SK-N-SH treated with all-trans-retinoic acid at 6 μM for 48 hours (cell line): Measurements from ENCODE around the gene GLRX3.

Source experiments
- ATAC-seq: fragments of 200-7000 bp; cut with Tn5 transposase; 3 replicates; pipeline ENCODE4 v1.9.1; 2020; ENCODE audit warnings: mild to moderate bottlenecking, moderate library complexity
- BACH2 ChIP-seq: fragments of 250-450 bp; sonication (Bioruptor Pico); IDR thresholded peaks from 2 replicates; pipeline ENCODE4 v1.9.0; 2021; ENCODE audit warnings: mild to moderate bottlenecking, borderline replicate concordance
- CREB5 ChIP-seq: fragments of 250-450 bp; sonication (Bioruptor Pico); IDR thresholded peaks from 2 replicates; pipeline ENCODE4 v1.5.1; 2020; ENCODE audit warnings: low read depth, mild to moderate bottlenecking, moderate library complexity
- CSDC2 ChIP-seq: fragments of 250-450 bp; sonication (Bioruptor Pico); IDR thresholded peaks from 2 replicates; pipeline ENCODE4 v1.5.0; 2020; ENCODE audit warnings: mild to moderate bottlenecking, moderate library complexity
- CSRNP3 ChIP-seq: fragments of 250-450 bp; sonication (Bioruptor Pico); IDR thresholded peaks from 2 replicates; pipeline ENCODE4 v1.5.1; 2021; ENCODE audit warnings: mild to moderate bottlenecking, moderate library complexity
- ESRRG ChIP-seq: fragments of 250-450 bp; sonication (Bioruptor Pico); IDR thresholded peaks from 2 replicates; pipeline ENCODE4 v1.6.1; 2021; ENCODE audit warnings: mild to moderate bottlenecking
- ISL1 ChIP-seq: fragments of 250-450 bp; sonication (Bioruptor Pico); IDR thresholded peaks from 2 replicates; pipeline ENCODE4 v2.1.2; 2022; ENCODE audit warnings: mild to moderate bottlenecking, moderate library complexity
- OSR1 ChIP-seq: fragments of 250-450 bp; sonication (Bioruptor Pico); IDR thresholded peaks from 2 replicates; pipeline ENCODE4 v1.8.0; 2022; ENCODE audit warnings: moderate library complexity, mild to moderate bottlenecking, inconsistent platforms
- PATZ1 ChIP-seq: fragments of 250-450 bp; sonication (Bioruptor Pico); IDR thresholded peaks from 2 replicates; pipeline ENCODE4 v1.8.0; 2020; ENCODE audit warnings: mild to moderate bottlenecking, moderate library complexity, borderline replicate concordance
- PPARA ChIP-seq: fragments of 250-450 bp; sonication (Bioruptor Pico); IDR thresholded peaks from 2 replicates; pipeline ENCODE4 v1.5.0; 2020; ENCODE audit warnings: mild to moderate bottlenecking, borderline replicate concordance
- RARB ChIP-seq: fragments of 250-450 bp; sonication (Bioruptor Pico); IDR thresholded peaks from 2 replicates; pipeline ENCODE4 v1.8.0; 2021; ENCODE audit warnings: mild to moderate bottlenecking, moderate library complexity
- SNAI2 ChIP-seq: fragments of 250-450 bp; sonication (Bioruptor Pico); IDR thresholded peaks from 2 replicates; pipeline ENCODE4 v1.5.0; 2020; ENCODE audit warnings: mild to moderate bottlenecking, moderate library complexity
- TCF4 ChIP-seq: fragments of 250-450 bp; sonication (Bioruptor Pico); IDR thresholded peaks from 2 replicates; pipeline ENCODE4 v1.8.0; 2021; ENCODE audit warnings: mild to moderate bottlenecking, moderate library complexity, borderline replicate concordance
- TOX ChIP-seq: fragments of 250-450 bp; sonication (Bioruptor Pico); IDR thresholded peaks from 2 replicates; pipeline ENCODE4 v1.8.0; 2021; ENCODE audit warnings: mild to moderate bottlenecking, moderate library complexity, borderline replicate concordance
- ZC3H10 ChIP-seq: fragments of 250-450 bp; sonication (Bioruptor Pico); IDR thresholded peaks from 2 replicates; pipeline ENCODE4 v1.5.1; 2021; ENCODE audit warnings: mild to moderate bottlenecking, moderate library complexity
- ZFP3 ChIP-seq: fragments of 250-450 bp; sonication (Bioruptor Pico); IDR thresholded peaks from 2 replicates; pipeline ENCODE4 v1.5.0; 2020; ENCODE audit warnings: mild to moderate bottlenecking, moderate library complexity
- ZFP30 ChIP-seq: fragments of 450-650 bp; formaldehyde crosslinking; IDR thresholded peaks from 2 replicates; pipeline ENCODE4 v1.5.0; 2022; ENCODE audit warnings: mild to moderate bottlenecking, moderate library complexity
- ZNF565 ChIP-seq: fragments of 450-650 bp; formaldehyde crosslinking; conservative IDR thresholded peaks from 2 replicates; pipeline ENCODE4 v1.5.0; 2020; ENCODE audit warnings: low read depth, mild to moderate bottlenecking, moderate library complexity
- TF ChIP-seq, protein P1 (sequence below): fragments of 250-450 bp; sonication (Bioruptor Pico); IDR thresholded peaks from 2 replicates; pipeline ENCODE4 v1.5.0; 2020; ENCODE audit warnings: mild to moderate bottlenecking, moderate library complexity
- TF ChIP-seq, protein P2 (sequence below): fragments of 250-450 bp; sonication (Bioruptor Pico); IDR thresholded peaks from 2 replicates; pipeline ENCODE4 v1.8.0; 2021; ENCODE audit warnings: low read depth, mild to moderate bottlenecking, moderate library complexity, borderline replicate concordance

Gene GLRX3

DNA sequence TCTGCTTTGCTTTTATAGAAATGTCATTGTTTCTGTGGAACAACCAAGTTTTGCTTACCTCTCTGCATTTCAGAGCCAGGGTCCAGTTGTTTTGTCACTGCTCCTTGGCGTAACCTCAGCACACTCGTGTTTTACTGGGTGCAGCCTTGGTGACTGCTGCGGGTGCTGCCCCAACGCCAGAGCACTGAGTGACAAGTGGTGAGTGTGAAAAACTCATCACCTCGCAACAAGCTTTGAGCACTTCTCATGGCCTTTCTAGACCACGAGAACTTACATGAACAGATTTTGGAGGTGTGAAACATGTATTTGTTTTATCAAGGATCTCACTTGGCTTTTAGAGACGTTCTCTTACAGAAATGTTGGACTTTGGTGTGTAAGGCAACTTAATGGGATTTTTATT, 31.0 kb downstream of the GLRX3 start (continued):
- TF ChIP-seq, protein P1, sequence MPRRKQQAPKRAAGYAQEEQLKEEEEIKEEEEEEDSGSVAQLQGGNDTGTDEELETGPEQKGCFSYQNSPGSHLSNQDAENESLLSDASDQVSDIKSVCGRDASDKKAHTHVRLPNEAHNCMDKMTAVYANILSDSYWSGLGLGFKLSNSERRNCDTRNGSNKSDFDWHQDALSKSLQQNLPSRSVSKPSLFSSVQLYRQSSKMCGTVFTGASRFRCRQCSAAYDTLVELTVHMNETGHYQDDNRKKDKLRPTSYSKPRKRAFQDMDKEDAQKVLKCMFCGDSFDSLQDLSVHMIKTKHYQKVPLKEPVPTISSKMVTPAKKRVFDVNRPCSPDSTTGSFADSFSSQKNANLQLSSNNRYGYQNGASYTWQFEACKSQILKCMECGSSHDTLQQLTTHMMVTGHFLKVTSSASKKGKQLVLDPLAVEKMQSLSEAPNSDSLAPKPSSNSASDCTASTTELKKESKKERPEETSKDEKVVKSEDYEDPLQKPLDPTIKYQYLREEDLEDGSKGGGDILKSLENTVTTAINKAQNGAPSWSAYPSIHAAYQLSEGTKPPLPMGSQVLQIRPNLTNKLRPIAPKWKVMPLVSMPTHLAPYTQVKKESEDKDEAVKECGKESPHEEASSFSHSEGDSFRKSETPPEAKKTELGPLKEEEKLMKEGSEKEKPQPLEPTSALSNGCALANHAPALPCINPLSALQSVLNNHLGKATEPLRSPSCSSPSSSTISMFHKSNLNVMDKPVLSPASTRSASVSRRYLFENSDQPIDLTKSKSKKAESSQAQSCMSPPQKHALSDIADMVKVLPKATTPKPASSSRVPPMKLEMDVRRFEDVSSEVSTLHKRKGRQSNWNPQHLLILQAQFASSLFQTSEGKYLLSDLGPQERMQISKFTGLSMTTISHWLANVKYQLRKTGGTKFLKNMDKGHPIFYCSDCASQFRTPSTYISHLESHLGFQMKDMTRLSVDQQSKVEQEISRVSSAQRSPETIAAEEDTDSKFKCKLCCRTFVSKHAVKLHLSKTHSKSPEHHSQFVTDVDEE (CRISPR knock-in tag), result no peak
- no peak for TF ChIP-seq ESRRG
- TF ChIP-seq ZNF565 (CRISPR knock-in tag), result no peak

DNA sequence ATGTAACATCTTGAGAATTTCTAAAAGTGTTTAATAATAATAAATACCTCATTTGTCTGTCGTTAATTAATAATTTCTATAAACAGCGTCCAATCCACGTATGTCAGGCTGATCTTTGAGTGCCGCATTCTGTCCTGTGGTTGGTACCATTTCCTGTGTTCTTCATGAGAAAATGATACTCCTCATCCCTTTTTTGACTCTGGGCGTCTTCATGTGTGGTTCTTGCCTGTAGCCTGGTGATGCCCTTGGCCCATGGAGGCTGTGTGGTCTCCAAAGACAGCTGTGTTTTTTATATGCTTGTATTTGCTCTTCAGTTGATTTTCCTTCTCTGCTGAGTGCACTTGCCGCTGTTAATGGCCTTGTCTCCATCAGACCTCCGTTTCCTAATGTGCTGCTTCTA, 31.5 kb downstream of the GLRX3 start:
- no peak for ATAC-seq
- TF ChIP-seq BACH2 (no peak), SNAI2 (no peak), ZNF565 (CRISPR knock-in tag) (no peak), TCF4 (CRISPR knock-in tag) (no peak), CSDC2 (CRISPR knock-in tag) (no peak), ZC3H10 (CRISPR knock-in tag) (no peak), ZFP30 (CRISPR knock-in tag) (no peak), RARB (CRISPR knock-in tag) (no peak), ESRRG (no peak), TOX (CRISPR knock-in tag) (no peak), OSR1 (no peak), PPARA (no peak), CSRNP3 (no peak)
- TF ChIP-seq, protein P2, sequence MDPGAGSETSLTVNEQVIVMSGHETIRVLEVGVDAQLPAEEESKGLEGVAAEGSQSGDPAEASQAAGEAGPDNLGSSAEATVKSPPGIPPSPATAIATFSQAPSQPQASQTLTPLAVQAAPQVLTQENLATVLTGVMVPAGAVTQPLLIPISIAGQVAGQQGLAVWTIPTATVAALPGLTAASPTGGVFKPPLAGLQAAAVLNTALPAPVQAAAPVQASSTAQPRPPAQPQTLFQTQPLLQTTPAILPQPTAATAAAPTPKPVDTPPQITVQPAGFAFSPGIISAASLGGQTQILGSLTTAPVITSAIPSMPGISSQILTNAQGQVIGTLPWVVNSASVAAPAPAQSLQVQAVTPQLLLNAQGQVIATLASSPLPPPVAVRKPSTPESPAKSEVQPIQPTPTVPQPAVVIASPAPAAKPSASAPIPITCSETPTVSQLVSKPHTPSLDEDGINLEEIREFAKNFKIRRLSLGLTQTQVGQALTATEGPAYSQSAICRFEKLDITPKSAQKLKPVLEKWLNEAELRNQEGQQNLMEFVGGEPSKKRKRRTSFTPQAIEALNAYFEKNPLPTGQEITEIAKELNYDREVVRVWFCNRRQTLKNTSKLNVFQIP, result no peak
- TF ChIP-seq, protein P1 (CRISPR knock-in tag), result no peak

- TF ChIP-seq PATZ1 (CRISPR knock-in tag) (no peak), CSDC2 (CRISPR knock-in tag) (no peak), SNAI2 (no peak), CSRNP3 (no peak), ZFP30 (CRISPR knock-in tag) (no peak), ZC3H10 (CRISPR knock-in tag) (no peak), ESRRG (no peak), ISL1 (CRISPR knock-in tag) (no peak), BACH2 (no peak), CREB5 (CRISPR knock-in tag) (no peak), ZNF565 (CRISPR knock-in tag) (no peak), ZFP3 (no peak), RARB (CRISPR knock-in tag) (no peak)
- TF ChIP-seq, all 23 proteins: peak for 0
- no peak for ATAC-seq
Observed at GRCh38 chr10:130169136-130169859, 33.1 kb downstream of the GLRX3 start.
